Mesodermal cell (in vitro differentiated cells): ENCODE results near the gene LILRA1.
"Not testable (repeated sequence)": the region's sequence is repeated elsewhere in the genome, so short reads cannot be mapped to it uniquely, and the experiment has no call there.

Source experiments
- H3K27ac ChIP-seq: 2 replicates; pipeline ENCODE4 v1.7.0; 2013; ENCODE audit warnings: mild to moderate bottlenecking, low read depth, low read length, moderate library complexity; ENCODE audit not compliant: severe bottlenecking
- H3K36me3 ChIP-seq: 2 replicates; pipeline ENCODE4 v1.7.1; 2013; ENCODE audit warnings: mild to moderate bottlenecking, low read length, moderate library complexity; ENCODE audit not compliant: control insufficient read depth, insufficient read depth
- H3K4me1 ChIP-seq: one replicate; pipeline ENCODE4 v1.7.1; 2013; ENCODE audit warnings: mild to moderate bottlenecking, low read length; ENCODE audit not compliant: insufficient read depth, control insufficient read depth, poor library complexity, severe bottlenecking
- H3K4me3 ChIP-seq: 2 replicates; pipeline ENCODE4 v1.7.0; 2013; ENCODE audit warnings: low read length, control low read depth, mild to moderate bottlenecking; ENCODE audit not compliant: insufficient read depth, poor library complexity, severe bottlenecking; ENCODE audit errors: extremely low read depth
- H3K9me3 ChIP-seq: 2 replicates; pipeline ENCODE4 v1.7.1; 2013; ENCODE audit warnings: mild to moderate bottlenecking, low read length, moderate library complexity; ENCODE audit not compliant: control insufficient read depth
- WGBS, 2 experiments: methylation state at CpG; one replicate each; pipeline ENCODE4 v1.1.5; 2013; ENCODE audit warnings: missing lambda C conversion rate in 2 of 2; ENCODE audit not compliant: insufficient coverage in 2 of 2; 5-methylcytosine and 5-hydroxymethylcytosine counted together

Gene LILRA1

DNA sequence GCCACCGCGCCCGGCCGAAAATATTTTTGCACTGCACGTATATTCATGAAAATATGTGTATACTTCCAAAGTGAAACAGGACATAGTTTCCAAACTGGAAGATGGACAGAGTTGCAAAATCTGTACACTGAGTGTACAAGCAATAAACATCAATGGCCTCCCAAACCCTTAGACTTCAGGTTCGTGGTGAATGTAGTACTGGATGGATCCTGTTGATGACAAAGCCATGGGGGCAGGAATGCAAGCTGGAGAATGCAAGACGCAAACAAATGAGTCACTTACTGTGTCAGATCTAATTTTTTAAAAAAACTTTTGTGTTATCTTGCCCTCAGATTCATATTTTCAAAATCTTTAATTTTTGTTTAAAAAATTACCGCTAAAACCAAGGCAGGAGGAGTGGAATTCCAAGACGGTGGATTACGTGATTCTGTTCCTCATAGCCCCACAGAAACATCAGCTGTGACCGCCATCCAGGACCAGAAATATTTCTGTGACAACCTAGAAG is 32.5 kb upstream of the LILRA1 start:
- no peaks in the 10 kb centered on the region for H3K4me1 ChIP-seq
- H3K4me3 ChIP-seq, result no peak overlapping the region
- H3K27ac ChIP-seq, result no peak overlapping the region
- H3K36me3 ChIP-seq, result no peaks in the 10 kb centered on the region
- peaks cover 44% of the 10 kb centered on the region for H3K9me3 ChIP-seq
- WGBS, 2 experiments, result 60 to 85% methylated on average over 2 to 8 of the region's 11 CpGs

DNA sequence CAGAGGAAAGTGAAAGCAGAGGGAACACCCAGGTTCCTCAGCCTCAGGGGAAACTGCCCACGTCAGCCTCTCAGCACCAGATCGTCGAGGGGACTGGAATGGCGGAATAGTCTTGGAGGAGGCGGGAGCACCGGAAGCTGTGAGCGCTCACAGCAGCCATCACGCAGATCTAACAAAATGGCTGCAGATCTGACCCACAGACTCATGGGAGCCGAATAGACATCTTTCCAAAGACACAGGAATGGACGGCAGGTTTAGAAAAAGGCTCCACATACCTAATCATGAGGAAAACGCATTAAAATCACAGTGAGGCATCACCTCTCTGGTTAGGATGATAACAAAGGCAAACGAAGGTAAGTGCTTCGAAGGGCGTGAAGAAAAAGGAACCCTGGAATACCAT is 31.6 kb upstream of the LILRA1 start:
- Histone ChIP-seq H3K27ac (no peak overlapping the region), H3K4me3 (no peak overlapping the region), H3K36me3 (no peaks in the 10 kb centered on the region), H3K9me3 (peaks cover 51% of the 10 kb centered on the region), H3K4me1 (no peaks in the 10 kb centered on the region)
- WGBS, 2 experiments, result 62 to 82% methylated on average over 13 to 14 of the region's 14 CpGs

DNA sequence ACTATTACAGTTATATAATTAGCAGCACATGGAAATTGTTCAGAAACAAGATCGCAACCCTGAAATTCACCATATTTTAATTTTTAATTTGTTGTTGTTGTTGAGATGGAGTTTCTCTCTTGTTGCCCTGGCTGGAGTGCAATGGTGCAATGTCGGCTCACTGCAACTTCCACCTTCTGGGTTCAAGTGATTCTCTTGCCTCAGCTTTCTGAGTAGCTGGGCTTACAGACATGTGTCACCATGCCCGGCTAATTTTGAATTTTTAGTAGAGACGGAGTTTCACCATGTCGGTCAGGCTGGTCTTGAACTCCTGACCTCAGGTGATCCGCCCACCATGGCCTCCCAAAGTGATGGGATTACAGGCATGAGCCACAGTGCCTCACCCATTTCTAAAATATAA is 30.2 kb upstream of the LILRA1 start:
- H3K9me3 ChIP-seq, result peaks cover 51% of the 10 kb centered on the region
- 98 to 100% methylated on average over 3 to 4 of the region's 6 CpGs for WGBS, 2 experiments

DNA sequence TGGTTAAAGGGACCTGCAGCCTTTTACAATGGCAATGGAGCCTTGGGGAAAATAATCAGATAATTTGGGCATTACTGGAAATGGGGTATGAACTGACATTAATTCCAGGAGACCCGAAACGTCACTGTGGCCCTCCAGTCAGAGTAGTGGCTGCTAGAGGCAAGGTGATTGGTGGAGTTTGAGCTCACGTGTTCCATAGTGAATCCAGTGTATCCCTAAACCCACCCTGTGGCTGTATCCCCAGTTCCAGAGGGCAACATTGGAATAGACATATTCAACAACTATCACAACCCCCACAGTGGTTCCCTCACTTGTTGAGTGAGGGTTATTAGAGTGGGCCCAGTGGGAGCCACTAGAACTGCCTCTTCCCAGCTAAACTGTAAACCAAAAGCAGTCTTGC is 23.1 kb upstream of the LILRA1 start:
- H3K9me3 ChIP-seq, result peaks cover 30% of the 10 kb centered on the region
- no peak overlapping the region for H3K27ac ChIP-seq
- no peak overlapping the region for H3K4me3 ChIP-seq
- no peaks in the 10 kb centered on the region for H3K36me3 ChIP-seq
- H3K4me1 ChIP-seq, result no peaks in the 10 kb centered on the region
- WGBS, 2 experiments, result 74% methylated on average over 2 of the region's 3 CpGs; no CpG with 5 or more reads in 1 of the 2 experiments

More for the DNA sequence above, 30.2 kb upstream of the LILRA1 start:
- not testable (repeated sequence) for H3K27ac ChIP-seq, H3K4me3 ChIP-seq, H3K36me3 ChIP-seq, H3K4me1 ChIP-seq

DNA sequence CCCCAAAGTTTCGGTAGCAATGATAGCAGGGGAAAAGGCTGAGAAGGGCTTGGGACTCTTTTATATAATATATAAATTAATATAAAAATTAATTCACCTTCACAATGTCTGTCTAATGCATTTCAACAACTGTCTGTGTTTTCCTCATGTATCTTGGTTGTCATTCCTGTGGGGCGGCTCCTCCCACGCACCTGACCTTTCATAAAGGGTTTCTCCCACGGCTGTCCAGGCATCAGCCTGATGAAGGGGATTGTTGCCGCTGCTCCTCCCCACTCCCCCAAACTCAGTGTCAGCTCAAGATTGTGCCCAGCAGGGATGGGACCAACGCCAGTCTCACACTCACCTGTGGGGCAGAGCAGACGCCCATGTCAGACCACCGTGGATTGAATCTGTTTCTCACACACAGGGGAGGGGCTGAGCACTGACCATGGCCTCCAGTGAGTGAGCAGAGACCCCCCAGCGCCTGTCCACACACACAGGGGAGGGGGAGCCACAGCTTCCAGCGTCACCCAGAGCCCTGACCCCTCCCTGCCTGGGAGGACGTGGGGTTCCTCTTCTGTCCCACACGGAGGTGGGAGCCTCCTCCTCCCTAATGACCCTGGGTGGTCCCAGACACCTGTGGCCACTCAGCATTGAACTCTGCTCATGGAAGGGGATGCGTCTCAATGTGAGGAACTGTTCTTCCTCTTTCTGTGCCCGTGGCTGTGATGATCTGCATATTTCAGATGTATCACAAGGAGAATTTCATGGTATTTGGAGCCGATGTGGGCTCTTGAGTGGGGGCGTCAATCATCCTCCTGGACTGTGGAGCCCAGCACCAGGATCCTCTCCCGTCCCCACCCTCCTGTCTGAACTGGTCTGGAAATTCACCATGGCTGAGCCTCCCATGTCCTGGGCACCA is 21.5 kb upstream of the LILRA1 start:
- not testable (repeated sequence) for H3K4me1 ChIP-seq, H3K36me3 ChIP-seq, H3K4me3 ChIP-seq, H3K27ac ChIP-seq
- H3K9me3 ChIP-seq, result peaks cover 30% of the 10 kb centered on the region
- WGBS, 2 experiments, result 55 to 62% methylated on average over 7 to 14 of the region's 17 CpGs

DNA sequence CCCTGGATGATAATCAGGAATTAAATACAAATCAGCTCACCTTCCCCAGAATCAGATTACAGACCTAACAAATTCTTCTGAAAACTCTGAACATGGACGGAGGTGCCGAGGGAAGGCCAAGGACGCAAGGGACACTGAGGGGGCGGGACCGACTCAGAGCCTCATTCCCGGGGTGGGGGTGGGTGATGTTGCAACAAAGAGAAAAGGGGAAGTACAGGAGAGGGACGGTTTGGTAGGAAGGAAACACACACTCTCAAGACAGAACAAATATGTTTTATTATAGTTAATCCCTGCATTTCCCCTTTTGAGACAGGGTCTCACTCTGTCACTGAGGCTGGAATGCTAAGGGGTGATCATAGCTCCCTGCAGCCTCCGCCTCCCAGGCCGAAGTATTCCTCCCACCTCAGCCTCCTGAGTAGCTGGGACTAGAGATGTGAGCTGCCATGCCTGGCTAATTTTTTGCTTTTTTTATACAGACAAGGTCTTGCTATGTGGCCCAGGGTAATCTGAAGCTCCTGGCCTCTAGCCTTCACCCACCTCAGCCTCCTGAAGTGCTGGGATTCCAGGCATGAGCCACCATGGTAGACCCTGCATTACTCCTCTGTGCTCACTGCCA is 20.6 kb upstream of the LILRA1 start:
- 80 to 89% methylated on average over 5 to 7 of the region's 9 CpGs for WGBS, 2 experiments
- Histone ChIP-seq H3K4me3 (no peak overlapping the region), H3K27ac (no peak overlapping the region), H3K36me3 (no peaks in the 10 kb centered on the region), H3K9me3 (peaks cover 34% of the 10 kb centered on the region), H3K4me1 (no peaks in the 10 kb centered on the region)

DNA sequence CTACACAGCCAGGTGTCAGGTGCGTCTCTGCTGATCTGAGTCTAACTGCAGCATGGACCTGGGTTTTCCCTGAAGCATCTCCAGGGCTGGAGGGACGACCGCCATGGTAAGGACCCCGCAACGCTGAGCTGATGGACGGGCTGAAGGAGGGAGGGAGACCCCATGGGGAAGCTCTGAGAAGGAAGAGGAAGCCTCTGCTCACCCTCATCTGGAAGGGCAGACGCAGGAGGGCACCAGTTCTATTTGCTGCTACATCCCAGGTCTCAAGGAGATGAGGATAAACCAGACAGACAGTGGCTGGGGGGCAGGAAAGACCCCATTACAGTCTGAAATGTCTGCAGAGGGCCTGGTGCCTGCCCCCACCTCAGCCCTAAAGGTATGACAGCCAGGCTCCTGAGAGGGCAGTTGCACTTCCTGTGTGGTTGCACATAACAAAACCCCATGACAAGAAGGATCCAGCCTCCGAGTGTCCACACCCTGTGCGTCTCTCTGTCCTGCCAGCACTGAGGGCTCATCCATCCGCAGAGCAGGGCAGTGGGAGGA is 20.0 kb upstream of the LILRA1 start, which contains the start of gene LILRA2:
LILRA2 (plus strand) TSS at position 461 of the 543 bp plus-strand sequence. CDS start 89 bp downstream, outside the sequence.
- WGBS, 2 experiments, result 58 to 59% methylated on average over 8 to 10 of the region's 10 CpGs
- H3K4me3 ChIP-seq, result no peak within 1 kb of the TSS

DNA sequence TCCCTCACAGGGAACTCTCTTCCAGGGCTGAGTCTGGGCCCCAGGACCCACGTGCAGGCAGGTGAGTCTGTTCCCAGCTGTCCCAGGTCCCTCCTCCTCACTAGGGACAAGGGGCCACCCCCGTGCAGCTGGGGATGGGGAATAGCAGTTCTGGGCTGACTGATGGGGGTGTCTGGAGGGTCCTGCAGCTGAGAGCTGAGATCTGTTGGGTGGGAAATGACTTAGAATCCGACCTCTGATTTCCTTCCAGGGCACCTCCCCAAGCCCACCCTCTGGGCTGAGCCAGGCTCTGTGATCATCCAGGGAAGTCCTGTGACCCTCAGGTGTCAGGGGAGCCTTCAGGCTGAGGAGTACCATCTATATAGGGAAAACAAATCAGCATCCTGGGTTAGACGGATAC is 19.4 kb upstream of the LILRA1 start:
- no peak overlapping the region for H3K27ac ChIP-seq
- 29 to 50% methylated on average over 2 to 4 of the region's 4 CpGs for WGBS, 2 experiments

More for the DNA sequence above, 20.0 kb upstream of the LILRA1 start, which contains the start of gene LILRA2:
- Histone ChIP-seq H3K9me3 (peaks cover 34% of the 10 kb centered on the region), H3K27ac (no peak within 1 kb of the TSS), H3K4me1 (no peaks in the 10 kb centered on the region), H3K36me3 (no peaks in the 10 kb centered on the region)

DNA sequence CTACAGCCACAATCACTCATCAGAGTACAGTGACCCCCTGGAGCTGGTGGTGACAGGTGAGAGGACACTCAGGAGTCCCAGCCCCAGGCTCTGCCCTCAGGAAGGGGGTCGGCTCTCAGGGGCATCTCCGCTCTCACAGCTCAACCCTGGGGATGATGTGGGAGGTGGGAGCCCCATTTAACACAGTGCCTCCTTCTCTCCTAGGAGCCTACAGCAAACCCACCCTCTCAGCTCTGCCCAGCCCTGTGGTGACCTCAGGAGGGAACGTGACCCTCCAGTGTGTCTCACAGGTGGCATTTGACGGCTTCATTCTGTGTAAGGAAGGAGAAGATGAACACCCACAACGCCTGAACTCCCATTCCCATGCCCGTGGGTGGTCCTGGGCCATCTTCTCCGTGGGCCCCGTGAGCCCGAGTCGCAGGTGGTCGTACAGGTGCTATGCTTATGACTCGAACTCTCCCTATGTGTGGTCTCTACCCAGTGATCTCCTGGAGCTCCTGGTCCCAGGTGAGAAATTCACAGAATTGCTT is 18.8 kb upstream of the LILRA1 start:
- Histone ChIP-seq H3K4me3 (no peak overlapping the region), H3K9me3 (peaks cover 34% of the 10 kb centered on the region), H3K4me1 (no peaks in the 10 kb centered on the region), H3K27ac (no peak overlapping the region), H3K36me3 (no peaks in the 10 kb centered on the region)
- WGBS, 2 experiments, result 54 to 58% methylated on average over 10 to 11 of the region's 12 CpGs

More for the DNA sequence above, 19.4 kb upstream of the LILRA1 start:
- no peaks in the 10 kb centered on the region for H3K36me3 ChIP-seq
- H3K4me1 ChIP-seq, result no peaks in the 10 kb centered on the region
- no peak overlapping the region for H3K4me3 ChIP-seq
- peaks cover 34% of the 10 kb centered on the region for H3K9me3 ChIP-seq

DNA sequence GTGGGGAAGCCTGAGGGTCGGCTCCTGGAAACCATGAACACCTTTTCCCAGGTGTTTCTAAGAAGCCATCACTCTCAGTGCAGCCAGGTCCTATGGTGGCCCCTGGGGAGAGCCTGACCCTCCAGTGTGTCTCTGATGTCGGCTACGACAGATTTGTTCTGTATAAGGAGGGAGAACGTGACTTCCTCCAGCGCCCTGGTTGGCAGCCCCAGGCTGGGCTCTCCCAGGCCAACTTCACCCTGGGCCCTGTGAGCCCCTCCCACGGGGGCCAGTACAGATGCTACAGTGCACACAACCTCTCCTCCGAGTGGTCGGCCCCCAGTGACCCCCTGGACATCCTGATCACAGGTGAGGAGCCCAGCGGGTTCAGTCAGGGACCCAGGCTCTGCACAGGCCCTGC is 18.2 kb upstream of the LILRA1 start:
- H3K4me3 ChIP-seq, H3K4me1 ChIP-seq, H3K27ac ChIP-seq, H3K36me3 ChIP-seq: not testable (repeated sequence)
- H3K9me3 ChIP-seq, result peaks cover 34% of the 10 kb centered on the region
- WGBS, 2 experiments, result 69 to 72% methylated on average over 3 to 5 of the region's 9 CpGs
